Loucy (cell line): ENCODE data around the gene ACTR3C.
"Not testable (repeated sequence)": the region's sequence is repeated elsewhere in the genome, so short reads cannot be mapped to it uniquely, and the experiment has no call there.

Experiments used
- H2AFZ ChIP-seq: fragments of 200-600 bp; sonication (generic); 2 replicates; pipeline ENCODE4 v1.6.0; 2016; ENCODE audit warnings: antibody characterized with exemption, mild to moderate bottlenecking, low read length, moderate library complexity
- H3F3A ChIP-seq: fragments of 200-600 bp; 2 replicates; pipeline ENCODE4 v1.6.0; 2016; ENCODE audit warnings: antibody characterized with exemption, low read depth, mild to moderate bottlenecking
- H3K27me3 ChIP-seq: fragments of 200-600 bp; sonication (generic); 2 replicates; pipeline ENCODE4 v1.6.1; 2014; ENCODE audit warnings: low read length, mild to moderate bottlenecking; ENCODE audit not compliant: insufficient read depth, poor library complexity, severe bottlenecking
- H3K36me3 ChIP-seq: fragments of 200-600 bp; sonication (generic); 2 replicates; pipeline ENCODE4 v1.6.1; 2016; ENCODE audit warnings: low read length; ENCODE audit not compliant: insufficient read depth
- H3K4me1 ChIP-seq: fragments of 200-600 bp; sonication (generic); 2 replicates; pipeline ENCODE4 v1.5.1; 2014; ENCODE audit warnings: low read length, mild to moderate bottlenecking; ENCODE audit not compliant: insufficient read depth, poor library complexity, severe bottlenecking
- H3K4me2 ChIP-seq: fragments of 200-600 bp; sonication (generic); 2 replicates; pipeline ENCODE4 v1.6.0; 2014; ENCODE audit warnings: antibody characterized with exemption, low read length, low read depth, mild to moderate bottlenecking; ENCODE audit not compliant: poor library complexity, severe bottlenecking
- H3K4me3 ChIP-seq: fragments of 200-600 bp; sonication (generic); 2 replicates; pipeline ENCODE4 v1.5.1; 2014; ENCODE audit warnings: low read length, mild to moderate bottlenecking, mixed read lengths; ENCODE audit not compliant: poor library complexity, severe bottlenecking
- H3K79me2 ChIP-seq: fragments of 200-600 bp; sonication (generic); 2 replicates; pipeline ENCODE4 v1.6.1; 2014; ENCODE audit warnings: low read length; ENCODE audit not compliant: insufficient read depth
- H3K9ac ChIP-seq: fragments of 200-600 bp; sonication (generic); 2 replicates; pipeline ENCODE4 v1.6.0; 2014; ENCODE audit warnings: mild to moderate bottlenecking, low read depth, low read length, moderate library complexity; ENCODE audit not compliant: poor library complexity, severe bottlenecking
- H3K9me2 ChIP-seq: fragments of 200-600 bp; sonication (generic); replicated peaks from 2 replicates; pipeline ENCODE4 v1.6.1; 2016; ENCODE audit warnings: low read depth, low read length, mixed read lengths
- H3K9me3 ChIP-seq: fragments of 200-600 bp; sonication (generic); 2 replicates; pipeline ENCODE4 v1.6.1; 2014; ENCODE audit warnings: mild to moderate bottlenecking, antibody characterized with exemption, low read length, low read depth; ENCODE audit not compliant: insufficient read depth
- H4K20me1 ChIP-seq: fragments of 200-600 bp; sonication (generic); 2 replicates; pipeline ENCODE4 v1.6.0; 2014; ENCODE audit warnings: antibody characterized with exemption, low read length, mild to moderate bottlenecking; ENCODE audit not compliant: insufficient read depth, poor library complexity, severe bottlenecking
- CTCF ChIP-seq: fragments of 200-600 bp; sonication (generic); conservative IDR thresholded peaks from 2 replicates; pipeline ENCODE4 v1.5.1; 2014; ENCODE audit warnings: mild to moderate bottlenecking, antibody characterized with exemption, low read length
- EZH2phosphoT487 ChIP-seq: fragments of 200-600 bp; IDR thresholded peaks from 2 replicates; pipeline ENCODE4 v1.6.1; 2018; ENCODE audit warnings: antibody characterized with exemption, mild to moderate bottlenecking, moderate library complexity, borderline replicate concordance

Gene ACTR3C

GRCh38 chr7:150307129-150307528 is 16.2 kb downstream of the ACTR3C start:
- Histone ChIP-seq H3K4me2 (peak overlapping the region; percentile 57), H3K9ac (peak overlapping the region; percentile 52), H3K36me3 (no peaks in the 10 kb centered on the region), H4K20me1 (no peaks in the 10 kb centered on the region), H3K27me3 (no peaks in the 10 kb centered on the region), H3K4me3 (peak overlapping the region; percentile 30), H3K9me2 (no peaks in the 10 kb centered on the region), H3K79me2 (no peaks in the 10 kb centered on the region), H3K4me1 (peaks cover 37% of the 10 kb centered on the region), H3F3A (no peaks in the 10 kb centered on the region), H2AFZ (no peak overlapping the region), H3K9me3 (no peaks in the 10 kb centered on the region)
- TF ChIP-seq EZH2phosphoT487 (no peak), CTCF (no peak)

GRCh38 chr7:150306377-150306776 is 17.0 kb downstream of the ACTR3C start:
- H3K4me2 ChIP-seq, H3F3A ChIP-seq, H4K20me1 ChIP-seq, H3K27me3 ChIP-seq, H3K9me3 ChIP-seq, H2AFZ ChIP-seq, H3K9ac ChIP-seq, H3K4me3 ChIP-seq, H3K36me3 ChIP-seq, H3K9me2 ChIP-seq, H3K79me2 ChIP-seq: not testable (repeated sequence)
- H3K4me1 ChIP-seq, result peaks cover 37% of the 10 kb centered on the region

- H3F3A ChIP-seq, H3K79me2 ChIP-seq, H2AFZ ChIP-seq, H3K9me2 ChIP-seq, H3K36me3 ChIP-seq, H3K27me3 ChIP-seq, H3K9me3 ChIP-seq, H4K20me1 ChIP-seq, H3K9ac ChIP-seq, H3K4me3 ChIP-seq: not testable (repeated sequence)
- H3K4me2 ChIP-seq, result peak overlapping the region; percentile 24
- peaks cover 37% of the 10 kb centered on the region for H3K4me1 ChIP-seq
Measured at GRCh38 chr7:150305903-150306284, 17.5 kb downstream of the ACTR3C start.

GRCh38 chr7:150305259-150305902 is 18.0 kb downstream of the ACTR3C start:
- H2AFZ ChIP-seq, H3K79me2 ChIP-seq, H4K20me1 ChIP-seq, H3K9me3 ChIP-seq, H3K9me2 ChIP-seq, H3F3A ChIP-seq, H3K4me3 ChIP-seq, H3K36me3 ChIP-seq, H3K9ac ChIP-seq, H3K27me3 ChIP-seq: not testable (repeated sequence)
- H3K4me2 ChIP-seq, result peak overlapping the region; percentile 24
- H3K4me1 ChIP-seq, result peaks cover 37% of the 10 kb centered on the region

- H3F3A ChIP-seq, H3K4me3 ChIP-seq, H3K9me3 ChIP-seq, H3K9ac ChIP-seq, H2AFZ ChIP-seq, H3K27me3 ChIP-seq, H4K20me1 ChIP-seq, H3K9me2 ChIP-seq, H3K79me2 ChIP-seq, H3K36me3 ChIP-seq, H3K4me2 ChIP-seq: not testable (repeated sequence)
- peaks cover 37% of the 10 kb centered on the region for H3K4me1 ChIP-seq
Measured at GRCh38 chr7:150304499-150305258, 18.7 kb downstream of the ACTR3C start.

GRCh38 chr7:150302908-150303310 is 20.4 kb downstream of the ACTR3C start:
- H3K9me3 ChIP-seq, result not testable (repeated sequence)

More at GRCh38 chr7:150302908-150303310, 20.4 kb downstream of the ACTR3C start:
- H3K27me3 ChIP-seq, H3K79me2 ChIP-seq, H3F3A ChIP-seq, H3K36me3 ChIP-seq, H3K9ac ChIP-seq, H3K4me2 ChIP-seq, H2AFZ ChIP-seq, H3K4me3 ChIP-seq, H3K9me2 ChIP-seq, H4K20me1 ChIP-seq: not testable (repeated sequence)
- H3K4me1 ChIP-seq, result peaks cover 26% of the 10 kb centered on the region
